NOMO-1 treated with DMSO at 0.1 percent for 48 hours (cell line): Measurements from ENCODE around the gene GNAL.
"Not testable (repeated sequence)": the region's sequence is repeated elsewhere in the genome, so short reads cannot be mapped to it uniquely, and the experiment has no call there.

Experiments
- DNase-seq: peaks from one replicate; lab custom pipeline; 2025; ENCODE audit not compliant: unreplicated experiment; lab: John Stamatoyannopoulos, UW

The GNAL gene

GRCh38 chr18:11871501-11871900, 182.4 kb downstream of the GNAL start:
- no peak for DNase-seq

DNA sequence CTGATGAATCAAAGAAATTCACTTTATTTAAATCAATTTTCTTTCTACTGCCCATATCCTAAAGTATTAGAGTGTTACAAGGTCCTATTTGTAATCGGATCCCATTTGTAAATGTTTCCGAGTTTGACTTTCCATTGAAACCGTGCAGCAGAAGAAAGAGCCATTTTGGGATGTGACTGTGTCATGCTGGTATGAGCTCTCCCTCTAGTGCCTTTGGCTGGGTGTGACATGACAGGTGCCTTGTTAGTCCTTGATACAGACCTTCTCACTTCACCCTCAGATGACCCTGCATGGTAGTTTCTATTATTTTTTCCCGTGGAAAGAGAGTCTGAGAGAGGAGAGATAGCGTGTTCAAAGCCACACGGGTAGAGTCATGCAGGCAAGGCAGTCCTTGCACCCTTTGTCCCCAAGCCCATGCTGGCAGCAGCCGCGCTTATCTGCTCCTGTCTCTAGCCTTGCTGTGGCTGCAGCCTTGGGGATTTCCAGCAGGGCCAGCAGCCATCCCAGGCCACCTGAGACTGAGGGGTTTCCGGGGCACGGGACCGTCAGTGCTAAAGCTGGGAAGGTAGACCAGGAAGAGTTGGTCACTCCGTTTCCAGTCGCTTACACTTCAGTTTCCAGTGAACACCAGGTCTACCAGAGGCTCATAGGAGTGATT, 183.5 kb downstream of the GNAL start:
- DNase-seq: no peak

DNA sequence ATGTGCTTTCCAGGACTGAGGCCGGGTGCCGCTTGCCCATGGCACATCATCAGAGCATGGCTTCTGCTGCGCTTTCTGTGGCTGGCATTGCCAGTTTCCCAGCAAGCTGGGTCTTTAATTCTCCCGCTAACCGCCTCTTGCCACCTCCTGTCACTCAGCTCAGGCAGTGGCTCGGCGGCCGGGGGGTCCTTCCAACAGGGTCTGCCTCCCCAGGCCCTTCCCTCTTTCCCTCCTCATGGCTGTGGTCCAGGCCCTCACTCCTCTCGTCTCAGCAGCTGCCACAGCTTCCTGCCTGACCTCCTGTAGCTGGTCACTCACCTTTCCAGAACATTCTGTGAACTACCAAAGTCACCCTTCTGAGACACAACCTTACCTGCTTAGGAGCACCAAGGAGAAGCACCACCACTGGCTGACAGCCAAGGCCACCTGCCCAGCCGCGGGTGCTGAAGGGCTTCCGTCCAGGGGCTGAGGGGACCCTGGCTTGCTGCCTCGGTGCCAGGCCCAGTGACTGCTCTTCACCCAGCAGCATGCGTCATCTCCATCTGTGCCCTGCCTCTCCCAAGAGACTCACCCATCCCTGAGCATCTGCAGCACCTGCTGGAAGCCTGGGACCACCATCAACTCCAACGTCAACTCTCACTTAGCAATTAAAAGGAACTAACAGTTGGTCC, 184.7 kb downstream of the GNAL start:
- DNase-seq: no peak

DNA sequence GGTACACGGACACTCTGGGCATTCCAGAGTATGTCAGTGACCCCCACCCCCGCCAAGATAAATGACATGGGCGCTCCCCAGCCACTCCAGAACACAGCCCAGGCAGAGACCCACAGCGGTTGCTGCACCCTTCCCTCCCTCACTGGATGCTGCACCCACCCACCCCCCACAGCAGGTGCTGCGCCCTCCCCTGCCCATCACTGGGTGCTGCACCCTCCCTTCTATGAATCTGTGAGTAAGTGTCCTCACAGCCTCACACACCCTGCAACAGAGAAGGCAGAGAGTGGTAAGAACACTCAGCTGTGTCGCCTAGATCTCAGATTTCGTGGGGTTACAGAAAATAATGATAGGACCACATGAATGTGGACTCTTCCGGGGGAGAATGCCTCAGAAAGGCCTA, 185.6 kb downstream of the GNAL start:
- DNase-seq: no peak

- no peak for DNase-seq
Measured at GRCh38 chr18:11877497-11878135, 188.6 kb downstream of the GNAL start.

- no peak for DNase-seq
Measured at GRCh38 chr18:11880586-11881304, 191.7 kb downstream of the GNAL start.

GRCh38 chr18:11882636-11883035, 193.6 kb downstream of the GNAL start:
- peak; percentile 25 for DNase-seq

GRCh38 chr18:11883153-11883552, 194.1 kb downstream of the GNAL start:
- DNase-seq: peak; percentile 95

DNA sequence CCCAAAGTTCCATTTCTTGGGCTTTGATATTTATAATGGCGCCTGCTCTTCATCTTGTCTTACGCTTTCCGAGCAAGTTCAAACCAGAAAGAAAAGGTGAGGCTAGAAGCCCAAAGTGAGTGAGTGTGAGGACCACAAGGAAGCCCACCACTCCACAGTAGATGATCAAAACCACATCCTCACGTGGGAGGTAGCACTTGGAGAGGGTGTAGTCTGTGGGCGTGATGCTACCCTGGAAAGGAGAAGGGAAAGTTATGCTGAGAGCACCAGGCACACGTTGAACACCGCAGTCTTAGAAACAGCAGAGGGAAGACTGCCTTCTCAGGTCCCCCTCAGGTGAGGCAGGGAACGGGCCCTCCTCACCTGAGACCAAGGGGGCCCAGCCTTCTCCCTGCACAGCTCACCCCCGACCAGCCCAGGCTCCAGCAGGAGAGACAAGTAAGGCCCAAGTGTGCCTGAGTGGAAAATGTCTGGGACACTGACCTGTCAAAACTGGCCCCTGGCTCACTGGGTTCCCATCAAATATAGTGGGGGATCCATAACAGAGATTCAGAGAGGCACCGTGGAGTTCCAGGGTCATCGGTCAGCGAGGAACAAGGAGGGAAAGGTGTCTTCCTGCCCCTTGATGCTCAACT, 195.4 kb downstream of the GNAL start:
- DNase-seq: no peak

GRCh38 chr18:11885278-11885947, 196.3 kb downstream of the GNAL start:
- peak; percentile 93 for DNase-seq

- no peak for DNase-seq
Measured at GRCh38 chr18:11886577-11887110, 197.6 kb downstream of the GNAL start.

DNA sequence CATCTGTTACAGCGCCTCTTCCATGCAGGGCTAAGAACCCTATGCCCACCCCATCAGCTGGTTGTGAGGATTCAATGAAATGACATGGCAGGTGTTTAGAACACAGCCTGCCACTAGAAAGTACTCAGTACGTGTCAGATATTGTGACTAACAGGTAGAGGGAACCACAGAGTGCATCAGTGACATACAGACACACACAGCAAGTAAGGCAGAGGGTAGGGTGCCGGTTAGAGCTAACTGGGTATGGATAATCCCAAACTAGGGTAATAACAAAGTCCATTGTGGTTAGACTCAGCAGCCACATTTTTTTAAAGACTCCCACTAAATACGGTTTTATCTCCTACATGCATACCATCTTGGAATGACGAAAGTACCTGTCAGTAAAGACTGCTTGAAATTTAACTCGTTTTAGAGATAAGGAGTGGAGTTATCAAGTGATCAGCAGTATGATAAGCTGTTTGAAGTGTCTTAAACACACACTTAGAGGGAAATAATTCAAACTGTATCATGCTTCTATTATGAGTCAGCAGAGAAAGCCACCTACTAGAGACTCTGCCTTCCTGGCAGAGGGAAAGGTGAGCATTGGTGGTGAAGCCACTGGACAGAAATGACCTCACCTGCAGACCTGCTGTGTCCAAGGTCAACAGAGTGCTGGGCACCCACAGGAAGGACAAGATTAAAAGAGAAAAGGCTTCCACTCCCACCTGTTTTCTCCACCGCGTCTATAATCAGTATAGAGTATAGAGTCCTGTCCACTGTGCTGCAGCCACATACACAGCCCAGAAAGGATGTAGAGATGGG, 198.5 kb downstream of the GNAL start:
- DNase-seq: no peak

DNA sequence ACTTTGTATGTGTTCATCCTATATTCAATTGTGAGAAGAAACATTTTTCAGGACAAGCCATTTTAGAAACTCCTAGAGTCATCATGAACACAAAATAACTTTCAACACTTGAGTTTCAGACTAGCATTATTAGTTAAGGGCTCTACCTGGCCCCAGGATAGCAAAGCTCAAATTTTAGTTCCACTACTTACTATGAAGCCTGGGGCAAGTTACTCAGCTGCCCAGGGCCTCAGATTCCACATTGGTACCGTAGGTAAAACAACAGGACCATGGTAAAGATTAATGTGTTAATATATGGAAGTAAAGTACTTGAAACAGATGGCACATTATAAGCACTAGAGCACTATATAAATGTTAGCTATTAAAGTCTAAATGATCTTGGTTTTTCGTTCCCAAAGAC, 199.7 kb downstream of the GNAL start:
- no peak for DNase-seq

DNA sequence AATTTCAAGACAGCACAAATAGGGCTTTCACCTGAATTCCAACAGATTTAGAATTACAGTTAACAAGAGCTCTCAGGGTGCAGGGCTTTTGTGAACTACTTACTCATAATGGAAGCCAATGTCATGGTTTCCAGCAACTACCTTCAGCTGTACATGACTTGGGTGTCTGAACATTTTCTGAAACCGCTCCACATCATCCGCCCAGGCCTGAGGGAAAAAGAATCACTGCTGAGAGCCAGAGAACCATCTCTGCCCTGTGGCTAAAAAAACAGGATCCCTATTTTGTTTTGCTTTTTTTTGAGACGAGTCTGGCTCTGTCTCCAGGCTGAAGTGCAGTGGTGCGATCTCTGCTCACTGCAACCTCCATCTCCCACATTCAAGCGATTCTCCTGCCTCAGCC, 200.2 kb downstream of the GNAL start:
- DNase-seq: no peak

- no peak for DNase-seq
Measured at GRCh38 chr18:11891737-11892136, 202.7 kb downstream of the GNAL start.

DNA sequence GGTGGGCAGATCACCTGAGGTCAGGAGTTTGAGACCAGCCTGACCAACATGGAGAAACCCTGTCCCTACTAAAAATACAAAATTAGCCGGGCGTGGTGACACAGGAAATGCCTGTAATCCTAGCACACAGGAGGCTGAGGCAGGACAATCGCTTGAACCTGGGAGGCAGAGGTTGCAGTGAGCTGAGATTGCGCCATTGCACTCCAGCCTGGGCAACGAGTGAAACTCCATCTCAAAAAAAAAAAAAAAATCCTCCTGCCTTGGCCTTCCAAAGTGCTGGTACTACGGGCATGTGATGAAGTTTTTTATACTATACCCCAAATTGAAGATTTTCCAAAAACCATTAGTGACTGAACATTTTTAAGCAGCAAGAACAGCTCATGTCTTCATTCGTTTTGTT, 203.4 kb downstream of the GNAL start:
- not testable (repeated sequence) for DNase-seq

- DNase-seq: no peak
Measured at GRCh38 chr18:11897781-11898180, 208.7 kb downstream of the GNAL start.

DNA sequence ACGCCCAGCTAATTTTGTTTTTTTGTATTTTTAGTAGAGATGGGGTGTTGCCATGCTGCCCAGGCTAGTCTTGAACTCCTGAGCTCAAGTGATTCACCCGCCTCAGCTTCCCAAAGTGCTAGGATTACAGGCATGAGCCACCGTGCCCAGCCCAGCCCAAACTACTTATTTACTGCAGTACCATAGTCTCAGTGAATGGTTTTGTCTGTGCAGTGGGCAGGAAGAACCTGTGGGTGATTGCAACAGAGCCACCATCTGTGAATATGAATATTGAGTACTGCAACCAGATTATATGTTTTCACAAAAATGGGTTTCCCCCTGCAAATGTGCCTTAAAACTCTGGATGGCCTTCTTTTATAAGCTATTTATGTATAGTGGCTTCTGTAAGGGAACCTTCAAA, 210.0 kb downstream of the GNAL start:
- no peak for DNase-seq

DNA sequence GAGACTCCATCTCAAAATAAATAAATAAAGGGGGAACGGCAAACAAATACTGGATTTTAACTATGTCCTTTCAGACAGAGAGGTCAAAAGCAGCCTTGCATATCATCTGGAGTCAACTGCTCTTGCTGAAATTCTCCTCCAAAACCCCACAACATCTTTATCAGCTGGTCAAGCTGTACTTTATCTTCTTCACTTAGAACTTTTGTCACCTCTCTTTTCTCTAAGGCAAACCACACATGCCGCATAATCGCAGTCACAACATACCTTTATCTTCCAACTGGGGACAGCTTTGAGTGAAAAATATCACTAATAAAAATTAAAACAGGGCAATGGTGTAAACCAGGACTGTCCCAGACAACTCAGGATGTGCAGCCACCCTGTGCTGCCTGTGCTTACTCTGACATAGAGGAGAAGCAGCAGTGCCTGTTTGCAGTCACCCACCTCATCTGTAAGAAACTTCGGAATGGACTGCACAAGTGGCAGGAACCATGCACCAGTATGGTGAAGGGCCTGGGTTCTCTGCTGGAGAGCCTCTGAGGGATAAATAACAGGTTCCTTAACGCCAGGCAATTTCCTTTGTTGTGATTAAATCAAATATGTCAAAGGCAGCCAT, 212.9 kb downstream of the GNAL start:
- no peak for DNase-seq
